GM10266 (cell line): ENCODE measurements around the gene EXOC2.

Source experiments
- DNase-seq: peaks from one replicate; pipeline ENCODE4 v3.0.0; 2012; ENCODE audit errors: extremely low spot score
- CTCF ChIP-seq: IDR thresholded peaks from 2 replicates; pipeline ENCODE4 v1.5.1; 2012; ENCODE audit warnings: mild to moderate bottlenecking, low read depth; ENCODE audit not compliant: control insufficient read depth, insufficient read depth; ENCODE audit errors: missing control alignments

The EXOC2 gene

GRCh38 chr6:437037-437392 is 255.9 kb downstream of the EXOC2 start:
- DNase-seq, result no peak
- TF ChIP-seq CTCF, result no peak

GRCh38 chr6:436308-437036 is 256.5 kb downstream of the EXOC2 start:
- no peak for TF ChIP-seq CTCF
- no peak for DNase-seq

DNA sequence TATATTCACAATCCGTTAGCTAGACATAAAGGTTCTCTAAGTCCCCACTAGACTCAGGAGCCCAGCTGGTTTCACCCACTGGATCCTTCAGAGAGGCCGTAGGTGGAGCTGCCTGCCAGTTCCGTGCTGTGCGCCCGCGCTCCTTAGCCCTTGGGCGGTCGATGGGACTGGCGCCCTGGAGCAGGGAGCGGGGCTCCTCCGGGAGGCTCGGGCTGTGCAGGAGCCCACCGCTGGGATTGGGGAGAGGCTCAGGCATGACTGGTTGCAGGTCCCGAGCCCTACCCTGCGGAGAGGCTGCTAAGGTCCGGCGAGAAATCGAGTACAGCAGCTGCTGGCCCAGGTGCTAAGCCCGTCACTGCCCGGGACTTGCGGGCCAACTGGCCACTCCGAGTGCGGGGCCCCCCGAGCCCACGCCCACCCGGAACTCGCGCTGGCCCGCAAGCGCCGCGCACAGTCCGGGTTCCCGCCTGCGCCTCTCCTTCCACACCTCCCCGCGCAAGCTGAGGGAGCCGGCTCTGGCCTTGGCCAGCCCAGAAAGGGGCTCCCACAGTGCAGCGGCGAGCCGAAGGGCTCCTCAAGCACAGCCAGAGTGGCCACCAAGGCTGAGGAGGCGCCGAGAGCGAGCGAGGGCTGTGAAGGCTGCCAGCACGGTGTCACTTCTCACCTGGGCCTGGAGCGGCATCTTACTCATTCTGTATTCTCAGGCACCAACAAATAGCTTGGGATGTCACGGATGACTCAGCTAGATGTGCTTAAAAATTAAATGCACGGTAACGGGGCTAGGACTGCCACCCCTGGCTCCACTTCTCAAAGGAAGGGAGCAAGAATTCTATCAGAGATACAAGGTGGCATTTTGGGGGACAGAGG is 257.3 kb downstream of the EXOC2 start:
- TF ChIP-seq CTCF, result no peak
- DNase-seq, result no peak
